HepG2 (cell line): ENCODE results near the gene PYY.

Experiments used
- JDP2 ChIP-seq: sonication (generic); formaldehyde crosslinking; IDR thresholded peaks from 2 replicates; pipeline ENCODE4 v1.8.1; 2022; ENCODE audit warnings: missing genetic modification reagents, borderline replicate concordance
- RXRA ChIP-seq: sonication (generic); formaldehyde crosslinking; IDR thresholded peaks from 2 replicates; pipeline ENCODE4 v1.5.1; 2020; ENCODE audit warnings: missing genetic modification reagents
- SP4 ChIP-seq: sonication (generic); formaldehyde crosslinking; IDR thresholded peaks from 2 replicates; pipeline ENCODE4 v1.8.1; 2023; ENCODE audit warnings: mild to moderate bottlenecking, missing genetic modification reagents
- TAF1 ChIP-seq: sonication (generic); formaldehyde crosslinking; IDR thresholded peaks from 2 replicates; pipeline ENCODE4 v1.4.0; 2020; ENCODE audit warnings: missing genetic modification reagents
- ZFX ChIP-seq: sonication (generic); formaldehyde crosslinking; IDR thresholded peaks from 2 replicates; pipeline ENCODE4 v1.4.0; 2020; ENCODE audit warnings: mild to moderate bottlenecking, low read depth, missing genetic modification reagents, moderate library complexity

DNA sequence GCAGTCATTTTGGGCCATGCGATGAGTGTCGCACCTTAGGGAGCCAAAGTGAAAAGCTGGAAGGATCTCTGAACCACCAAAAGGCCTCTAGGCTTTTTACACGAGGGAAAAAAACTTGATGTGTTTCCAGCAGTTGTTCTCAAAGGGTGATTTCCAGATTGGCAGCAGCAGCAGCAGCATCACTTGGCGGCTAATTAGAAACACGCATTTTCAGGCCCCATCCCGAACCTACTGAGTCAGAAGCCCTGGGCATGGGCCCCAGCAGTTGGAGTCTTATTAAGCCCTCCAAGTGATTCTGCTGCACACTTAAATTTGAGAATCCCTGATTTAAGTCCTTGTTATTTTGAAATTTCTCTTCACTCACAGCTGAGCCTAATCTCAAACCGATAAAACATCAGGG, 25.3 kb upstream of the PYY start:
- TF ChIP-seq JDP2 (CRISPR knock-in tag) (no peak), ZFX (CRISPR knock-in tag) (no peak), RXRA (CRISPR knock-in tag) (no peak), TAF1 (no peak), SP4 (CRISPR knock-in tag) (no peak)
